ENCODE measurements around the gene NELL2. TPM values are rescaled to one million over a fixed set of nuclear protein-coding genes. Genes with fewer than 3 reads are reported as not detected.

The NELL2 gene
- total and polyA plus RNA-seq, 9 of the 15 experiments (the other 6 are each of a cell fraction or from before 2014, with no cell fraction given): 0.32 to 1.1 (median 0.53) TPM

DNA sequence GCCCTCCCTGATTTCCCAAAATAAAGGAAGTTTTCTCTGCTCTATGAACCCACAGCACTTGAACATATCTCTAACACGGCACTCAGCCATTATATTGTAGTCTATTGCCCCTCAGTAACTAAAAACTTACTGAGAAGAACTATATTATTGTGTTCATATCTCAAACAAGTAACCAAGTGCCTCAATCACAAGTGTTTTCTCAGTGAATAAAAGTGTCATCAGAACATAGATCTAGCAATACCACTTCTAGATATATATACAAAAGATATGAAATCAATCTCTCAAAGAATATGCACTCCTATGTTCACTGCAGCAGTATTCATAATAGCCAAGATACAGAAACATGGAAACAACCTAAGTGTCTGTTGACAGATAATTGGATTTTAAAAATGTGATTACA lies 138.1 kb downstream of the NELL2 start:
- H3K4me2 ChIP-seq (ENCODE audit: insufficient read depth, low read length): no peak overlapping the region
- CTCF ChIA-PET (ENCODE audit: low intra/inter-chr PET ratio): no interaction called here
- no peak overlapping the region for H3K27ac ChIP-seq (ENCODE audit: extremely low read depth, low read depth, low read length)
- POLR2A ChIA-PET: no interaction called here
- no peak overlapping the region for H2AFZ ChIP-seq (ENCODE audit: low read depth, low read length)
- no peaks in the 10 kb centered on the region for H3K79me2 ChIP-seq (ENCODE audit: control insufficient read depth, insufficient read depth, low read length)
- H3K9ac ChIP-seq (ENCODE audit: insufficient read depth in 1 of 2, low read depth in 2 of 2, low read length in 2 of 2): no peak overlapping the region
- TF ChIP-seq MAFF (IDR thresholded peaks at IDR 0.05; ENCODE audit: low read length): no peak
- no peak for TF ChIP-seq TOE1 (IDR thresholded peaks at IDR 0.05; ENCODE audit: borderline replicate concordance)
- no peak for TF ChIP-seq TOE1 (CRISPR knock-in tag; IDR thresholded peaks at IDR 0.05; ENCODE audit: borderline replicate concordance, low read depth)
- no peak for TF ChIP-seq ARID2 (IDR thresholded peaks at IDR 0.05)
- no peak for TF ChIP-seq DMBX1 (CRISPR knock-in tag; IDR thresholded peaks at IDR 0.05; ENCODE audit: borderline replicate concordance)
- H3K4me3 ChIP-seq: no peak overlapping the region
- ATAC-seq (no peak), DNase-seq (ENCODE audit: extremely low read depth in 1 of 4, low spot score in 3 of 4) (no peak), FAIRE-seq (no peak)
- no peaks in the 10 kb centered on the region for H4K20me1 ChIP-seq (replicated peaks; ENCODE audit: control insufficient read depth, insufficient read depth, low read length)
- BruUV-seq (replicated peaks): no TSS peak
- no peaks in the 10 kb centered on the region for H3K36me3 ChIP-seq (ENCODE audit: control insufficient read depth, insufficient read depth, low read length)
- 0% methylated on average over 1 of the region's 1 CpG for WGBS (ENCODE audit: insufficient coverage, low coverage, missing lambda C conversion rate)
- no peaks in the 10 kb centered on the region for H3K9me1 ChIP-seq (ENCODE audit: control insufficient read depth, insufficient read depth, low read length)
- no peaks in the 10 kb centered on the region for H3K9me3 ChIP-seq (replicated peaks; ENCODE audit: control insufficient read depth, insufficient read depth, low read depth, low read length)
- H3K27me3 ChIP-seq (ENCODE audit: control insufficient read depth in 2 of 2, insufficient read depth in 2 of 2, low read length in 2 of 2): no peaks in the 10 kb centered on the region
- intact Hi-C loops (cut with micrococcal nuclease) (no loop called here), in situ Hi-C loops (cut with MboI) (no loop called here)
- H3K4me1 ChIP-seq (replicated peaks in 1 of 2; ENCODE audit: control insufficient read depth in 2 of 2, insufficient read depth in 2 of 2, low read length in 2 of 2): no peaks in the 10 kb centered on the region

GRCh38 chr12:44728566-44728965 lies 147.5 kb downstream of the NELL2 start:
- Histone ChIP-seq H3K4me3 (no peak overlapping the region), H3K4me1 (replicated peaks in 1 of 2; ENCODE audit: control insufficient read depth in 2 of 2, insufficient read depth in 2 of 2, low read length in 2 of 2) (no peaks in the 10 kb centered on the region), H3K9me1 (ENCODE audit: control insufficient read depth, insufficient read depth, low read length) (no peaks in the 10 kb centered on the region), H3K27ac (ENCODE audit: extremely low read depth, low read depth, low read length) (no peak overlapping the region), H3K36me3 (ENCODE audit: control insufficient read depth, insufficient read depth, low read length) (no peaks in the 10 kb centered on the region), H3K4me2 (ENCODE audit: insufficient read depth, low read length) (no peak overlapping the region), H2AFZ (ENCODE audit: low read depth, low read length) (no peak overlapping the region), H3K9ac (ENCODE audit: insufficient read depth in 1 of 2, low read depth in 2 of 2, low read length in 2 of 2) (no peak overlapping the region), H4K20me1 (replicated peaks; ENCODE audit: control insufficient read depth, insufficient read depth, low read length) (no peaks in the 10 kb centered on the region), H3K9me3 (replicated peaks; ENCODE audit: control insufficient read depth, insufficient read depth, low read depth, low read length) (no peaks in the 10 kb centered on the region), H3K27me3 (ENCODE audit: control insufficient read depth in 2 of 2, insufficient read depth in 2 of 2, low read length in 2 of 2) (no peaks in the 10 kb centered on the region), H3K79me2 (ENCODE audit: control insufficient read depth, insufficient read depth, low read length) (no peaks in the 10 kb centered on the region)
- TF ChIP-seq BACH1 (tag; IDR thresholded peaks at IDR 0.05): no peak
- intact Hi-C loops (cut with micrococcal nuclease) (no loop called here), in situ Hi-C loops (cut with MboI) (no loop called here)
- DNase-seq (ENCODE audit: extremely low read depth in 1 of 4, low spot score in 3 of 4) (no peak), ATAC-seq (no peak), FAIRE-seq (no peak)
- BruUV-seq (replicated peaks): no TSS peak
- ChIA-PET POLR2A (no interaction called here), CTCF (ENCODE audit: low intra/inter-chr PET ratio) (no interaction called here)
- 0% methylated on average over 1 of the region's 1 CpG for WGBS (ENCODE audit: insufficient coverage, low coverage, missing lambda C conversion rate)

Measured in K562 (cell line).